HG03457 (cell line): ENCODE measurements around the gene RPL21.
"Not testable (repeated sequence)": the region's sequence is repeated elsewhere in the genome, so short reads cannot be mapped to it uniquely, and the experiment has no call there.

Experiments used
- ATAC-seq: cut with Tn5 transposase; IDR thresholded peaks from one replicate; pipeline ENCODE4 v1.9.1; 2021; ENCODE audit warnings: moderate number of reproducible peaks; ENCODE audit not compliant: unreplicated experiment

Gene RPL21

DNA sequence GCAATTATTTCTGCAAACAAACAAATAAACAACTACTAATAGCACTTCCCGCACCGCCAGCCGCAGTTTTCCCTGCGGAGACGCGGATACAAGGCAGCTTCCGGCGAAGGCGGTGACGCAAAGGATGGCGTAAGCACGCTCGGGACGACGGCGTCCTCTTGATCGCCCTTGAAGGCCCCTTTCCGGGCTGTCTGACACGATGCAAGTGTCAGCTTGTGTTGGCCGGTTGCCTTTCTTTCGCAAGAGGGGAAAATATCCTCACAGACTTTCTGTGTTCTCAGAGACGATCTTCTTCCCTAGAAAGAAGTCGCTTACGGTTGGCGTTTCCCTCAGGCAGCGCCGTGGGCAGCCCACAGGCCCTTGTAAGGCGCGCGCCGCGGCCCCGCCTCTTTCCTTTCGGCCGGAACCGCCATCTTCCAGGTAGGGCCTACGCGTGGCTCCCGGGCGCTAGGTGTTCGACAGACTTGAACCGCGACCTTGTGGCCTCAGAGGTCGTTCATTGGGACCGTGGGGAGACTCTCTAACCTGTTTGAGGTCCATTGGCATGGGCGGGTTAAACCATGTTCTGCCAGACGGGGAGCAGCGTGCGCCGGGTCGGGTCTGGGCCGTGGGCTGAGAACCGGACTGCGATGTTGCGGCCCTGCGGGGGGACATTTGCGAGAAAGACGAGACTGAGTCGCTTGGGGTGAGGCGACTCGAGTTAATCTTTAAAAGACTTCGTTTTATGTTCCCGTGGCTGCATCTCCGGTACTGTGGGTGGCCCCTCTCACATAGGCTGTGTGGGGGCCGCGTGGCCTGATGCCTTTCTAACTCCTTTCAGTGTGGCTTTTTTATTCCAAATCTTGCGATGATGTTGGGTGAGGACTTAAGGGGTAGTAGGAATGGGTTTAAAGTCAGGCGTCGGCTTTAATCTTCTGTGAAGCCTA lies at the start of gene RPL21:
Gene RPL21, plus strand, starts transcription at position 393 of the 926 bp plus-strand sequence. CDS start 2,219 bp downstream, outside the sequence.
- peak; percentile 93 for ATAC-seq

DNA sequence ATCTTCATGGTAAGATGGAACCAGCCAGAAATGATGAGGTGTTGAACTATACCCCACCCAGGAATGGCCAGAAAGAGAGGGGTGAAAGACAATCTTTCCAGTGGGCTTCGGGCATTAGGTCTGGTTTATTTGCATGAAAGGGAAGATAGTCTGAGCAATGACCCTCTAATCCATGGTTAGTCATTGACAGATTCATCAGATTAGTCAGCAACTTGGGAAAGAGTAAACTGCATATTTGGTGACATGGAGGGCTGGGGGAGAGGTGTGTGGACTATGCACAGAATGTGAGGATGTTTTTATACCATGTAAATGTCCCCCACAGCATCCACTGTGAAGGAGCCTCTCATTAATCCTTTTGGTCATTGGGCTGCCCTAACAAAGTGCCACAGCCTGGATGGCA lies 49.7 kb upstream of the RPL21 start:
- ATAC-seq, result no peak

DNA sequence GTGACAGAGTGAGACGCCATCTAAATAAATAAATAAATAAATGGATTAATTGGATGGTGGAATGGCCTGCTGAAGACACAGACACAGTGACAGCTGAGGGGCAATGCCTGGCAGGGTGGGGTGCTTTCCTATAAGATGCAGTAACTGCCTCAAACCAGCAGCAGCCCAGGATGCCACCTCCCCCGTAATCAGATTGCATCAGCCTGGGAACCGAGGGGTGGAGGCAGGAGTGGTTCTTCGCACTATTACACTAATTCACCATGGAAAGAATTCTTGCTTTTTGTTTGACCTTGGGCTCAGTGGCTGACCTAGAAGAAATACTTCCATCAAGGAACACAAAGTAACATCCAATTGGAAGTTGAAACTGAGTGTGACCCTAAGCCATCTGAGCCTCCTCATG lies 48.2 kb upstream of the RPL21 start:
- no peak for ATAC-seq

DNA sequence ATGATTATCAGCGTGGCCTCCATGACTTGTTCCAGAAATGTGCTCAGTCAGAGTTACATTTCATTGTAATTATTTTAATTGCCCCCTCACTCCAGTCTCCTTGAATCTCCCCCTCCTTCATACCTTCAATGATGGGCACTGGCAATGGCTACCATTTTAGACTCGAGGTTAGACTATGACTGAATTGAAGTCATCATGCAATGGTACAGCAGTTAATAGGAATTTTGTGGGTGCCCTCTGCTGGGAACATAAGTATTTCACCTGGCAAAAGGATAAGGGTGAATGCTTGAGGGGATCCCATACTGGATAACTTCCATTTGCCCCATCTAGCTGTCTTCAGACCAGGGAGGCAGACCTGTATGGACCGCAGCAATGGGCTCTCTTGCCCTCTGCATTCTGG lies 47.5 kb upstream of the RPL21 start:
- ATAC-seq, result no peak

DNA sequence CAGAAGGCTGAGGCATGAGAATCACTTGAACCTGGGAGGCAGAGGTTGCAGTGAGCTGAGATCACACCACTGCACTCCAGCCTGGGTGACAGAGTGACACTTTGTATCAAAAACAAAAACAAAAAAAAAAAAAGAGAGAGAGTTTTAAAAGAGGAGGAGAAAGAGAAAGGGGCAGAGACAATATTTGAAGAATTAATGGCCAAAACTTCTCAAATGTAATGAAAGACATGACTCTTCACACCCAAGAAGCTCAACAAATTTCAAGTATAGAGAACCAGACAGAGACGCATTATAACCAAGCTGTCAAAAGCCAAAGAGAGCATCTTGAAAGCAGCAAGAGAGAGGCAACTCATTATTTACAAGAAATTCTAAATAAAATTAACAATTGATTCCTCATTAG lies 42.8 kb upstream of the RPL21 start:
- ATAC-seq, result no peak

DNA sequence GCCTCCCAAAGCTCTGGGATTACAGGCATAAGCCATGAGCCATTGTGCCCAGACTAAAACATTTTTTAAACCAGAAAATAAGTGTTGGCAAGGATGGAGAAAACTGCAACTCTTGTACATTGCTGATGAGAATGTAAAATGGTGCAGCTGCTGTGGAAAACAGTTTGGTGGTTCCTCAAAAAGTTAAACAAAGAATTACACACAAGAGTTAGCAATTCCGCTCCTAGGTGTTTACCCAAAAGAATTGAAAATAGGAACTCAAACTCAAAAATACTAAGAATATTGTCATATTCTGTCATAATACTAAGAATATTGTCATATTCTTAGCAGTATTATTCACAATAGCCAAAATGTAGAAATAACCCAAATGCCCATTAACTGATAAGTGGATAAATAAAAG lies 40.1 kb upstream of the RPL21 start:
- ATAC-seq, result no peak

DNA sequence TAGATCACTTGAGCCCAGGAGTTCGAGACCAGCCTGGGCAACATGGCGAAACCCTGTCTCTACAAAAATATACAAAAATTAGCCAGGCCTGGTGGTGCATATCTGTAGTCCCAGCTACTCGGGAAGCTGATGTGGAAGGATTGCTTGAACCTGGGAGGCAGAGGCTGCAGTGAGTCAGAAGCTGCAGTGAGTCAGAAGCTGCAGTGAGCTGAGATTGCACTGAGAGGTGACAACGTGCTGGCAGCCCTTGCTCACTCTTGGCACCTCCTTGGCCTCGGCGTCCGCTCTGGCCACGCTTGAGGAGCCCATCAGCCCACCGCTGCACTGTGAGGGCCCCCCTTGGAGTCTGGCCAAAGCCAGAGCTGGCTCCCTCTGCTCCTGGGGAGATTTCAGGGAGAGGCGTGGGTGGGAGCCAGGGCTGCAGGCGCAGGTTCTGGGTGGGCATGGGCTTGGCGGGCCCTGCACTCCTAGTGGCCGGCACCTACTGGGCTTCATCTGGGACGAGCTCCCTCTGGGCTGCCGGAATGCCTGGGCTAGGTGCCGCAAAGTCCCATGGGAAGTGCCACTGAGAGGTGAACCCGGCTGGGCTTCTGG lies 39.5 kb upstream of the RPL21 start:
- no peak for ATAC-seq

DNA sequence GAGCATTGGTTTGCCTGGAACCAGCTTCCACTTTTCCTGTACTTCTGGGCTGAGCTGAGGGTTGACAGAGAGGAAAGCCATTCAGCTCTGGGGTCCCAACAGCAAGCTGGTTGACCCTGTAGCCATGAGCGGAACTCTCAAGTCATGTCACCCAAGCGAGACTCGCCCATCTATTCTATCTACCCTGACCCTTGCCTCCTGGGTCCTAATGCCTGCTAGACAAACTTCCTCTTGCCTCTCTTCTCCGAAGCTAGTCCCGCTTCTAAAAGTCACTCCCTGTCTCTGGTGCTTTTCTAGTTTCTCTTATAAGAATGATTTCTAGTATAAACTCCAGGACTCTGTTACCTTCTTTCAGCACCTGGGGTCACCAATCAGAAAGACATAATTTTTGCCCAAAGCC lies 38.0 kb upstream of the RPL21 start:
- ATAC-seq, result not testable (repeated sequence)

DNA sequence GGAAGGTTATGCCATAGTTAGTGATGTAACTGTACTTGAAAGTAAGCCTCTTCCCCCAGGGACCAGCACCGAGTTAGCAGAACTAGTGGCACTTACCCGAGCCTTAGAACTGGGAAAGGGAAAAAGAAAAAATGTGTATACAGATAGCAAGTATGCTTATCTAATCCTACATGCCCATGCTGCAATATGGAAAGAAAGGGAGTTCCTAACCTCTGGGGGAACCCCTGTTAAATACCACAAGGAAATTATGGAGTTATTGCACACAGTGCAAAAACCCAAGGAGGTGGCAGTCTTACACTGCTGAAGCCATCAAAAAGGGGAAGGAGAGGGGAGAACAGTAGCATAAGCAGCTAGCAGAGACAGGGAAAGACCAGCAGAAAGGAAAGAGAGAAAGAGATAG lies 33.6 kb upstream of the RPL21 start:
- ATAC-seq, result not testable (repeated sequence)

DNA sequence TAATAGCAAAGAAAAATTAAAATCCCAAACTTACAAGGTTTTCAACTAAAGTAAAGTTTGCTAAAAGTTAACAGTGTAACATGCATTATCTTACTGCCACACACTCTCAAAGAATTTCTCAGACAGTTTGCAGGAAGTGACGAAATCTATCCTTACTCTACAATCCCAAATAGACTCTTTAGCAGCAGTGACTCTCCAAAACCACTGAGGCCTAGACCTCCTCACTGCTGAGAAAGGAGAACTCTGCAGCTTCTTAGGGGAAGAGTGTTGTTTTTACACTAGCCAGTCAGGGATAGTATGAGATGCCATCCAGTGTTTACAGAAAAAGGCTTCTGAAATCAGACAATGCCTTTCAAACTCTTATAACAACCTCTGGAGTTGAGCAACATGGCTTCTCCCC lies 32.5 kb upstream of the RPL21 start:
- not testable (repeated sequence) for ATAC-seq

DNA sequence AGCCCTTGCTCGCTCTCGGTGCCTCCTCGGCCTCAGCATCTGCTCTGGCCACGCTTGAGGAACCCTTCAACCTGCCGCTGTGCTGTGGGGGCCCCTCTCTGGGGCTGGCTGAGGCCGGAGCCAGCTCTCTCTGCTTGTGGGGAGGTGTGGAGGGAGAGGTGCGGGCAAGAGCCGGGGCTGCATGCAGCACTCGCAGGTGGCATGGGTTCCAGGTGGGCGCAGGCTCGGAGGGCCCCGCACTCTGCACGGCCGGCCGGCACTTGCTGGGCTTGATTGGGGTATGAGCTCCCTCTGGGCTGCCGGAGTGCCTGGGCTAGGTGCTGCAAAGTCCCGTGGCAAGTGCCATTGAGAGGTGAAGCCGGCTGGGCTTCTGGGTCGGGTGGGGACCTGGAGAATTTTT lies 31.7 kb upstream of the RPL21 start:
- no peak for ATAC-seq

DNA sequence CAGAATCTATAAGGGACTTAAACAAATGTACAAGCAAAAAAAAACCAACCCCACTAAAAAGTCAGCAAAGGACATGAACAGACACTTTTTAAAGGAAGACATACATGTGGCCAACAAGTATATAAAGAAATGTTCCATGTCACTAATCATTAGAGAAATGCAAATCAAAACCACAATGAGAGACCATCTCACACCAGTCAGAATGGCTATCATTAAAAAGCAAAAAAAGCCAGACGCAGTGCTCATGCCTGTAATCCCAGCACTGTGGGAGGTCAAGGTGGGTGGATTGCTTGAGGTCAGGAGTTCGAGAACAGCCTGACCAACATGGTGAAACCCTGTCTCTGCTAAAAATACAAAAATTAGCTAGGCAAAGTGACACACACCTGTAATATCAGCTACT lies 29.3 kb upstream of the RPL21 start:
- ATAC-seq, result not testable (repeated sequence)

DNA sequence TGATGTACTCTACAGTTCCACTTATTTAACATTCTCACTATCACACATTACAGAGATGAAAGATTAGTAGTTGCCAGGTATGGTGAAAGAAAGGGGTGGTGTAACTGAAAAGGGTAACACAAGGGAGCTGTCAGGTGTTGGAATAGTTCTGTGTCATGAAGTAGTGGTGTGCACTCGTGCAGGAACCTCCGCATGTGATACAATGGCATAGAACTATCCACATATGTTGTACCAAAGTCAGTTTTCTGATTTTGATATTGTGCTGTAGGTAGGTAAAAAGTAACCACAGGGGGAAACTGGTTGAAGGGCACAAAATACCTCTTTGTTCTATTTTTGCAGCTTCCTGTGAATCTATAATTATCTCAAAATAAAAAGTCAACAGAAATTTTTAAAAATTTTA lies 24.4 kb upstream of the RPL21 start:
- ATAC-seq, result no peak

DNA sequence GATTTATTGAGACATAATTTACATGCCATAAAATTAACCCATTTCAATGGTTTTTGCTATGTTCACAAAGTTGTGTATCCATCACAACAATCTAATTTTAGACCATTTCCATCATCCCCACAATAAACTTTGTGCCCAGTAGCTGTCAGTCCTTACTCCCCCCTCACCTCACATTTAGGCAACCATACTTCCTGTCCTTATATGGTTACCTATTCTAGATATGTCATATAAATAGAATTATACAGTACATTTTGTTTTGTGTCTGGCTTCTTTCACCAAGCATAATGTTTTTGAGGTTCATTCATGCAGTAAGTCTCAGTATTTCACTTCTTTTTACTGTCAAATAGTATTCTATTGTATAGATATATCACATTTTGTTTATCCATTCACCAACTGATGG lies 23.2 kb upstream of the RPL21 start:
- no peak for ATAC-seq

DNA sequence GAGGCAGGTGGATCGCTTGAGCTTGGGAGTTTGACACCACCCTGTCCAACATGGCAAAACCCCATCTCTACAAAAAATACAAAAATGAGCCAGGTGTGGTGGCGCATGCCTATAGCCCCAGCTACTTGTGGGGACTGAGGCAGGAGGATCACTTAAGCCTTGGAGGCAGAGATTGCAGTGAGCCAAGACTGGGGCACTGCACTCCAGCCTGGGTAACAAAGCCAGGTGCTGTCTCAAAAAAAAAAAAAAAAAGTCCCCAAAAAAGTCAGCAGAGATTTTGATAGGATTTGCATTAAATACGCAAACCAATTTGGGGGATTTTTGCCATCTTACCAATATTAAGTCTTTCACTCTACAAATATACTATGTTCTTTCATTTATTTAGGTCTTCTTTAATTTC lies 21.7 kb upstream of the RPL21 start:
- ATAC-seq, result no peak

DNA sequence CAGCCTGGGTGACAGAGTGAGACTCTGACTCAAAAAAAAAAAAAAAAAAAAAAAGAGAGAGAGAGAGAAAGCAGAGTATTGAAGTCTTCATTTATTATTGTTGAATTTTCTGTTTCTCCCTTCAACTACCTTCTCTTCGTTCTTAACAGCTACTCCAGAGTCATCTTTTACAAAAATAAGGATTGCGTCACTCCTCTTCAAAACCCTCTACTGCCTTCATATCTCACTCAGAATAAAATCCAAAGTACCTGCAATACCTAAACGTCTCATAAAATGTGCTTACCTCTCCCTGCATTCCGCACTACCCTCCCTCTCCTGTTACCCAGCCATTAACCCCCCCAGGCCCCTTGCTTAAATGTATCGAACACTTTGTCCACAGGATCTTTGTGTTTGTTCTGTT lies 17.4 kb upstream of the RPL21 start:
- ATAC-seq, result no peak

DNA sequence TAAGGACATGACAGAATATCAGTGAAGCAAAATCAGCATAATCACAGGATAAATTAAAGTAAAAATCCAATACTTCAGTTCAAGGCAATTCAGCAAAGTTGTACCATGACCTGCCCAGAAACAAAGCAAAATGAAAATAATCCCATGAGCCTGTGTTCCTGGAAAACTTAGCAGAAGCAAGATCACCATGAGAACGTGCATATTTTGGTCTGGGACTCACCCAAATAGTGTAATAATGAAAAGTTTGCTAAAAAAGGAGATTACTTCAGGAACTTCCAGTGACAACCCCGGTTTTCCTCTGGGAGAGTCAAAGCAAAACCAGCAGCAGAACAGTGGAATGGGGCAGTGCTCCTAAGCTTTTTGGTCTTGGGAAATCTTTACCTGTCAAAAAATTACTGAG lies 14.9 kb upstream of the RPL21 start:
- no peak for ATAC-seq

DNA sequence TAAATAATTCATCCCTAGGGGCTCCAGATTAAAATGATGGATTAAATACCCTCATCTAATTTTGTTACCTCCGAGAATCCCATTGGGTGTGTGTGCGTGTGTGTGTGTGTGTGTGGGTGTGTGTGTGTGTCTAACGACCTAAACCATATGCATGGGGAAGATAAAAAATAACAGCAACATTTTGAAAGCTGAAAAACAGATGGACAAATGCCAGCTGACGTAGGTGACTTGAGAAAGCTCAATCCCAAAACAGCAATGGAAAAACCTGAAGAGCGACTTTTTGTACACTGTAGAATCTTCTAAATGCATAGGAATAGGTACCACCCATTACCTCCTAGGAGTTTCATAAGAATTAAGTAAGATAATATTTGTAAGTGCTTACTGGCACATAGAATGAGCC lies 8.7 kb upstream of the RPL21 start:
- no peak for ATAC-seq

DNA sequence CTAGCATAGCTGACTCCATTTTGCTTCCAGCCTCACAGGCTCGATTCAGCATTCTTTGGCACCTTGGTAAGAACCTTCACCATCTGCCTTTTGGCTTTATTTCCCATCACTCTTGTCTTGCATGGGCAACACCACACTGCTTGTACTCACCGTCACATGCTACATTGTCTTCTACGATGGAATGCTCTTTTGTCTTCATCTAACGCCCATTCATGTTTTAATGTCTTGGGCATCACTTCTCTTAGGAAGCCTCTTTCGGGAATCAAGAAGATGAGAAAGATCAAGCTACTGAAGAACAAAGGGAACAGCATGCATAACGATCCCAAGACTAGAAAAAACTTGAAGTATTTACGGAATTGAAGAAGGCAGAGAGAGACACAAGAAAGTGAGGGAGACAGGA lies 5.7 kb upstream of the RPL21 start:
- no peak for ATAC-seq

DNA sequence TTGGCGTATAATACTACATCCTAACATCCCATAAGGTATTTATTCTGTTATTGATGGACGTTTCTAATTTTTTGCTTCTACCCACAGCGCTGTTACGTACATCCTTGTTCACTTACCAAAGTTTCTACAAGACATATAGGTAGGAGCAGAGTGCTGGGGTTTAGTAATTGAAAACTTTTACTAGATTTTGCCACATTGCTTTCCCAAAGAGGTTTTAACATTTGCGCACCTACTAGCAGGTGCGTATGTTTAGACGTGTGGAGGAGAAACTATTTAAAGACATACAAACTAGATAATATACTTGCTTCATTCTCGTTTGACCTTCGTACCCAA lies 559 bp upstream of the RPL21 start:
- no peak for ATAC-seq

DNA sequence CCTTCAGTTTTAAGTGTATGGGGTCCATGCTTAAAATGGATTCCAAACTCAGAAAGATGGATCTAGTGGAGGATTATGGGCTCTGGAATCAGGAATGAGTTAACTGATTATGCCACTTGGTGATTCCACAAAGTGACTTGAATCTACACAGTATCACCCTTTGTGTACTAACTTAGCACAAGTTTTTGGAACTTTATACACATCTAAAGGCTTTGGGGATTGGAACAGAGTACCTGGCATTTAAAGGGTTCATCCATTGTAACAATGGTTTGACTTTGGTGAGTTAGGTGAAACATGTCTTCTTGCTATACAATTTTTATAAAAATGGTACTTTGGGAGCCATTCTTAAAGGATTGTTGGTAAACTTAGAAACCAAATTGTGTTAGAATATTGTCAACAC lies 1.1 kb downstream of the RPL21 start:
- no peak for ATAC-seq

DNA sequence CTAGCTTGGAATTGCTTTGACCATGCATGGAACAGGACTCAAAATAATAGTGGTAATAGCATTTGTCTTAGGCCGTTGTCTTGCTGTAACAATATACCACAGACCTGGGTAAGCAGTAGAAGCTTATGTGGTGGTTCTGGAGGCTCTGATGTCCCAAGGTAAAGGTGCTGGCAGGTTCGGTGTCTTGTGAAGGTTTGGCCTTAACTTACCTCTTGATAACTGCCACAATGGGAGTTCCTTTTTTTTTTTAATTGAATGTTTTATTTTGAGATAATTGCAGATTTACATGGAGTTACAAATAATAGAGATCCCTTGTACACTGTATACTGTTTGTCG lies 5.8 kb downstream of the RPL21 start:
- ATAC-seq, result no peak
